ENCODE data around the gene CD48. TPM values are rescaled to one million over a fixed set of nuclear protein-coding genes. Genes with fewer than 3 reads are reported as not detected.

CD48 gene
- total RNA-seq, 1 experiment from 2014 or later, result not detected

DNA sequence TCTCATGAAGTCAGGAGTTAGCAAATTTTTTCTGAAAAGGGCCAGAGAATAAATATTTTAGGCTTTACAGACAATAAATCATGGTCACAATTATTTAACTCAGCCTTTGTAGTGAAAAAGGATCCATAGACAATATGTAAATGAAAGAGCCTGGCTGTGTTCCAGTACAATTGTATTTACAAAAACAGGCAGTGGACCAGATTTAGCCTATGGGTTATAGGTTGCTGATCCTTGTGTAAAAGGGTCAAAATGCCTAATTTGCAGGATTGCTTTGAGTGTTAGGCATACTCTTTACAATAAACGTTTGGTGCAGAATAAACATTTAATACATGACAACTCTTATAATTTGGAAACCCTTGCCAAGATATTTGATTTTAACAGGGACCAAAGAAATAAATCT, 33.9 kb upstream of the CD48 start:
- no peaks in the 10 kb centered on the region for H3K27me3 ChIP-seq (replicated peaks; ENCODE audit: control insufficient read depth, insufficient read depth, low read length)
- no peaks in the 10 kb centered on the region for H3K4me1 ChIP-seq
- no TSS peak for BruUV-seq (replicated peaks)
- Mint-ChIP-seq H3K4me3 (ENCODE audit: unreplicated experiment) (no peak overlapping the region), H3K36me3 (ENCODE audit: insufficient read depth, unreplicated experiment) (no peaks in the 10 kb centered on the region), H3K9me3 (ENCODE audit: unreplicated experiment) (no peaks in the 10 kb centered on the region), H3K27ac (ENCODE audit: unreplicated experiment) (no peak overlapping the region), H3K27me3 (ENCODE audit: insufficient read depth, unreplicated experiment) (peaks cover 3% of the 10 kb centered on the region), H3K4me1 (ENCODE audit: low read depth, unreplicated experiment) (no peaks in the 10 kb centered on the region)
- ChIA-PET CTCF (no interaction called here), POLR2A (no interaction called here)
- H3K36me3 ChIP-seq (ENCODE audit: control insufficient read depth, insufficient read depth, low read length), result no peaks in the 10 kb centered on the region
- no peak overlapping the region for H3K4me3 ChIP-seq (ENCODE audit: low read depth, low read length)
- DNase-seq, result no peak
- intact Hi-C loops (cut with micrococcal nuclease; ENCODE audit: unreplicated experiment), result no loop called here
- no peaks in the 10 kb centered on the region for H3K9me3 ChIP-seq
- TF ChIP-seq, protein P1, sequence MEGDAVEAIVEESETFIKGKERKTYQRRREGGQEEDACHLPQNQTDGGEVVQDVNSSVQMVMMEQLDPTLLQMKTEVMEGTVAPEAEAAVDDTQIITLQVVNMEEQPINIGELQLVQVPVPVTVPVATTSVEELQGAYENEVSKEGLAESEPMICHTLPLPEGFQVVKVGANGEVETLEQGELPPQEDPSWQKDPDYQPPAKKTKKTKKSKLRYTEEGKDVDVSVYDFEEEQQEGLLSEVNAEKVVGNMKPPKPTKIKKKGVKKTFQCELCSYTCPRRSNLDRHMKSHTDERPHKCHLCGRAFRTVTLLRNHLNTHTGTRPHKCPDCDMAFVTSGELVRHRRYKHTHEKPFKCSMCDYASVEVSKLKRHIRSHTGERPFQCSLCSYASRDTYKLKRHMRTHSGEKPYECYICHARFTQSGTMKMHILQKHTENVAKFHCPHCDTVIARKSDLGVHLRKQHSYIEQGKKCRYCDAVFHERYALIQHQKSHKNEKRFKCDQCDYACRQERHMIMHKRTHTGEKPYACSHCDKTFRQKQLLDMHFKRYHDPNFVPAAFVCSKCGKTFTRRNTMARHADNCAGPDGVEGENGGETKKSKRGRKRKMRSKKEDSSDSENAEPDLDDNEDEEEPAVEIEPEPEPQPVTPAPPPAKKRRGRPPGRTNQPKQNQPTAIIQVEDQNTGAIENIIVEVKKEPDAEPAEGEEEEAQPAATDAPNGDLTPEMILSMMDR (IDR thresholded peaks at IDR 0.05; ENCODE audit: insufficient read depth in 1 of 2, low read depth in 1 of 2, low read length in 1 of 2, severe bottlenecking in 1 of 2, unreplicated experiment in 1 of 2), result no peak

DNA sequence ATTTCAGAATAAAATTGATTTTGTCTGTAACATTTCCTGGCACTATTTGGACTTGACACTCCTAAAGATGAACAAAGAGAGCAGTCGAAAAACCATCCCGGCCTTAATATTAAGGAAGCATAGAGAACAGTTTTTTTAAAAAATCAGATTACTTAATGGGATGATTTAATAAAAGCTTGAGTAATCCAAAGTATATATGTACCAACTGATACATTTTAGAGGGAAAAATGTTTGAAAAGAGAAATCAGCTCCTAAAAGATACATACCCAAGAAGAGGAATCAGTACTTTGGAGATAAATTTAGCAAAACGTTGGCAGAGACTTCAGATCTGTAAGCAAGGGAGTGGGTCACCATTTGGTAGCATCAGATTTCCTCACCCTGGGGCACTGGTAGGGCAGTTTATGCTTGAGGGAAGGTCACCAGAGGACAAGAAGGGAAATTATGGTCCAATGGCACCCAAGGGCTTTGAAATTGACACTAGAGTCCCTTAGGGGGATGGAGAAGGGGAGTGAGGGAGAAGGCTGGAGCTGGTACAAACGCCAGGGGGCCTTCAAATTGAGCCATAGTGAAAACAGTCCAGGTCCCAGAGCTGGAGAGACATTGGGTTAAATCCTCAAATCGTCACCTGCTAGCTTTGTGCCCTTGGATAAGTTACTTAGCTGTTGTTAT, 33.4 kb upstream of the CD48 start:
- TF ChIP-seq, protein P1 (IDR thresholded peaks at IDR 0.05; ENCODE audit: insufficient read depth in 1 of 2, low read depth in 1 of 2, low read length in 1 of 2, severe bottlenecking in 1 of 2, unreplicated experiment in 1 of 2), result no peak
- BruUV-seq (replicated peaks), result no TSS peak
- no peaks in the 10 kb centered on the region for H3K27me3 ChIP-seq (replicated peaks; ENCODE audit: control insufficient read depth, insufficient read depth, low read length)
- Mint-ChIP-seq H3K9me3 (ENCODE audit: unreplicated experiment) (no peaks in the 10 kb centered on the region), H3K4me3 (ENCODE audit: unreplicated experiment) (no peak overlapping the region), H3K27me3 (ENCODE audit: insufficient read depth, unreplicated experiment) (peaks cover 3% of the 10 kb centered on the region), H3K36me3 (ENCODE audit: insufficient read depth, unreplicated experiment) (no peaks in the 10 kb centered on the region), H3K4me1 (ENCODE audit: low read depth, unreplicated experiment) (no peaks in the 10 kb centered on the region), H3K27ac (ENCODE audit: unreplicated experiment) (no peak overlapping the region)
- H3K4me3 ChIP-seq (ENCODE audit: low read depth, low read length), result no peak overlapping the region
- no peaks in the 10 kb centered on the region for H3K4me1 ChIP-seq
- no peaks in the 10 kb centered on the region for H3K9me3 ChIP-seq
- DNase-seq, result no peak
- intact Hi-C loops (cut with micrococcal nuclease; ENCODE audit: unreplicated experiment), result no loop called here
- POLR2A ChIA-PET, result no interaction called here
- CTCF ChIA-PET, result no interaction called here
- no peaks in the 10 kb centered on the region for H3K36me3 ChIP-seq (ENCODE audit: control insufficient read depth, insufficient read depth, low read length)

DNA sequence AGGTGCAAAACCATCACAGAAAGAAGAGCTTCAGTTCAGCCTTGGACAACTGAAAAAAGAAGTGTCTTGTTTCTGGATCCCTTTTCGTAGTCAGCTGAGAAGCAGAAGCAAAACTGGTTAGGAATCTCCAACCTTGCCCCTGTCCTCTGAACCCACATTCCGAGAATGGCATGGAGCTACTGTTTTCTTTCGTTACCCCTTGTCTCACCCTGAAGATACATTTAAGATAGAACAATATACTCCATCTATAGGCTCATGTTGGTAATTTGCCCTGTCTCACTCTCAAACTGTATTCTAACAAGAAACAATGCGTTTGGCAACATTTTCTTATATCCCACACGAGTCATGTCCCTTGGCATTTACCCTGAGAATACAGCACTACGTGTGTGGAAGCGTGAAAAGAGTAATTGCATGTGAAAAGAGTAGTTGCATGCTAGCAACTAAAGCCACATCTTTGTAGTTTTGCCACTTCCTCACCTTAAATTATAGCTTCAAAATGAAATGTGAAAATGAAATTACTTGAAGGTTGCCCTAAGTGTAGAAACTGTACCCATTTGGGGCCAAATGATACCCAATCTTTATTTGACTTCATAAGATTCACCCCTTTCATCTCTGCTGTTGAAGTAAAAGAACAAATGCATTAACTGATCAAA, 32.7 kb upstream of the CD48 start:
- CTCF ChIA-PET, result no interaction called here
- no peaks in the 10 kb centered on the region for H3K9me3 ChIP-seq
- no peaks in the 10 kb centered on the region for H3K4me1 Mint-ChIP-seq (ENCODE audit: low read depth, unreplicated experiment)
- no peaks in the 10 kb centered on the region for H3K27me3 ChIP-seq (replicated peaks; ENCODE audit: control insufficient read depth, insufficient read depth, low read length)
- POLR2A ChIA-PET, result no interaction called here
- peaks cover 3% of the 10 kb centered on the region for H3K27me3 Mint-ChIP-seq (ENCODE audit: insufficient read depth, unreplicated experiment)
- H3K9me3 Mint-ChIP-seq (ENCODE audit: unreplicated experiment), result no peaks in the 10 kb centered on the region
- no peak overlapping the region for H3K4me3 ChIP-seq (ENCODE audit: low read depth, low read length)
- H3K27ac Mint-ChIP-seq (ENCODE audit: unreplicated experiment), result no peak overlapping the region
- TF ChIP-seq, protein P1 (IDR thresholded peaks at IDR 0.05; ENCODE audit: insufficient read depth in 1 of 2, low read depth in 1 of 2, low read length in 1 of 2, severe bottlenecking in 1 of 2, unreplicated experiment in 1 of 2), result no peak
- DNase-seq, result no peak
- H3K4me3 Mint-ChIP-seq (ENCODE audit: unreplicated experiment), result no peak overlapping the region
- intact Hi-C loops (cut with micrococcal nuclease; ENCODE audit: unreplicated experiment), result no loop called here
- H3K36me3 ChIP-seq (ENCODE audit: control insufficient read depth, insufficient read depth, low read length), result no peaks in the 10 kb centered on the region
- BruUV-seq (replicated peaks), result no TSS peak
- no peaks in the 10 kb centered on the region for H3K36me3 Mint-ChIP-seq (ENCODE audit: insufficient read depth, unreplicated experiment)
- no peaks in the 10 kb centered on the region for H3K4me1 ChIP-seq
